Cardiac fibroblast (primary cell): ENCODE measurements around the gene FOXB1.

Source experiments
- DNase-seq, 2 donors: peaks; one replicate each; pipeline versions ENCODE4 v3.0.0 to v3.0.0-alpha.2; 2010; ENCODE audit warnings: low read depth in 2 of 2
- H3K4me3 ChIP-seq, 2 donors: replicated peaks in 1 of 2; 1 replicate in 1 of 2; 2 replicates in 1 of 2; pipeline ENCODE4 v1.5.1; 2011; ENCODE audit warnings: low read depth in 2 of 2, low read length in 2 of 2, mild to moderate bottlenecking in 2 of 2, moderate library complexity in 1 of 2
- CTCF ChIP-seq: IDR thresholded peaks from one replicate; pipeline ENCODE4 v1.5.1; 2011; ENCODE audit warnings: low read depth, mild to moderate bottlenecking, low read length, inconsistent platforms

FOXB1 gene

GRCh38 chr15:60022379-60022741 is 18.2 kb downstream of the FOXB1 start:
- no peak for DNase-seq
- no peak overlapping the region for H3K4me3 ChIP-seq
- TF ChIP-seq CTCF, result no peak

- no peak overlapping the region for H3K4me3 ChIP-seq
- DNase-seq, result no peak
Observed at GRCh38 chr15:60026555-60026954, 22.4 kb downstream of the FOXB1 start.

GRCh38 chr15:60035344-60035743 is 31.2 kb downstream of the FOXB1 start:
- H3K4me3 ChIP-seq, result no peak overlapping the region
- no peak for TF ChIP-seq CTCF
- DNase-seq, result no peak

More at GRCh38 chr15:60026555-60026954, 22.4 kb downstream of the FOXB1 start:
- TF ChIP-seq CTCF, result no peak

GRCh38 chr15:60039316-60039715 is 35.2 kb downstream of the FOXB1 start:
- H3K4me3 ChIP-seq, result no peak overlapping the region
- no peak for TF ChIP-seq CTCF
- no peak for DNase-seq

GRCh38 chr15:60043744-60044435 is 39.8 kb downstream of the FOXB1 start:
- TF ChIP-seq CTCF, result no peak
- no peak for DNase-seq

GRCh38 chr15:60044636-60045270 is 40.6 kb downstream of the FOXB1 start:
- no peak overlapping the region for H3K4me3 ChIP-seq
- DNase-seq, result peak in 1 of 2 donors; percentile 15
- TF ChIP-seq CTCF, result no peak

More at GRCh38 chr15:60043744-60044435, 39.8 kb downstream of the FOXB1 start:
- H3K4me3 ChIP-seq, result no peak overlapping the region
